HG02870 (cell line): Measurements from ENCODE around the gene B4GALT1.
"Not testable (repeated sequence)": the region's sequence is repeated elsewhere in the genome, so short reads cannot be mapped to it uniquely, and the experiment has no call there.

Experiments used
- ATAC-seq: cut with Tn5 transposase; IDR thresholded peaks from one replicate; pipeline ENCODE4 v1.9.1; 2021; ENCODE audit warnings: mild to moderate bottlenecking, moderate library complexity; ENCODE audit not compliant: unreplicated experiment

Gene B4GALT1

DNA sequence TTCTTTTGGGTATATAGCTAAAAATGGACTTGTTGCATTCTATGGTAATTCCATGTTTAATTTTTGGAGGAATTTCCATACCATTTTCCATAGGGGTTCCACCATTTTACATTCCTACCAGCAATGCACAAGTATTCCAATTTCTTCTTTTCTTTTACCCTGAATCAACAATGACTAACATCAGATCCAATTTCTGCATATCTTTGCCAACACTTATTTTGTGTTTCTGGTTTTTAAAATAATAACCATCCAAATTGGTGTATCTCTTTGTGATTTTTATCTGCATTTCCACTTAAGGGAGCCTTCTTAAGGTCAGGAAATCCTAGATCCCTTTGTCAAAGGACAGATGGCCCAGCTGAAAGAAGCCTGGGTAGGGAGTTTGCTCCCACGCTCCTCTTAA lies 61.2 kb downstream of the B4GALT1 start:
- no peak for ATAC-seq

DNA sequence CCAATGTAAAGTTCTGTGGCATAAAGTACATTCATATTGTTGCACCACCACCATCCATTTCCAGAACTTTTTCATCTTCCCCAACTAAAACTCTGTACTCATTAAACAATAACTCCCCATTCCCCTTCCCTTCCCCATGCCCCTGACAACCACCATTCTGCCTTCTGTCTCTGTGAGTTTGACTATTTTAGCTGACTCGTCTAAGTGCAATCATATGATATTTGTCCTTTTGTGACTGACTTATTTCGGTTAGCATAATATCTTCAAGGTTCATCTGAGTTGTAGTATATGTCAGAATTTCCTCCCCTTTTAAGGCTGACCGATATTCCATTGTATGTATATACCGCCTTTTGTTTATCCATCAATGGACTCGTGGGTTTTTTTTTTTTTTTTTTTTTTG lies 61.6 kb downstream of the B4GALT1 start:
- ATAC-seq: no peak

DNA sequence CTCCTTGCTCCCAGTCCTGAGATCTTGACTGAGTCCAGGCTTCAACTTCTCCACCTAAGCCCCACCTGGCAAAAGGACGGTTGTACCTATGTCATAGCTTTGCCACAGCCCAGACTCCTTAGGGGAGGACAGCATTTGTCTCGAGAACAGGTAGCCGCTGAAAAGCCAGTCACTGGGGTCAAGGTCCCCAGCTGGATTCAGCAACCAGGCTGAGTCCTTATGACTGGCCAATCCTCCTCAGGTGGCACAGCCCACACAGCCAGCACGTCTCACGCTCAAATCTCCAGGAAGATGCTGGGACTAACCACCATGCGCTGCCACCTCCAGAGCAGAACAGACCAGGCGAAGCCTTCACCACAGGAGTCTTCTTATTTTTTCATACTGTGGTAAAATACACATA lies 62.7 kb downstream of the B4GALT1 start:
- ATAC-seq: no peak

DNA sequence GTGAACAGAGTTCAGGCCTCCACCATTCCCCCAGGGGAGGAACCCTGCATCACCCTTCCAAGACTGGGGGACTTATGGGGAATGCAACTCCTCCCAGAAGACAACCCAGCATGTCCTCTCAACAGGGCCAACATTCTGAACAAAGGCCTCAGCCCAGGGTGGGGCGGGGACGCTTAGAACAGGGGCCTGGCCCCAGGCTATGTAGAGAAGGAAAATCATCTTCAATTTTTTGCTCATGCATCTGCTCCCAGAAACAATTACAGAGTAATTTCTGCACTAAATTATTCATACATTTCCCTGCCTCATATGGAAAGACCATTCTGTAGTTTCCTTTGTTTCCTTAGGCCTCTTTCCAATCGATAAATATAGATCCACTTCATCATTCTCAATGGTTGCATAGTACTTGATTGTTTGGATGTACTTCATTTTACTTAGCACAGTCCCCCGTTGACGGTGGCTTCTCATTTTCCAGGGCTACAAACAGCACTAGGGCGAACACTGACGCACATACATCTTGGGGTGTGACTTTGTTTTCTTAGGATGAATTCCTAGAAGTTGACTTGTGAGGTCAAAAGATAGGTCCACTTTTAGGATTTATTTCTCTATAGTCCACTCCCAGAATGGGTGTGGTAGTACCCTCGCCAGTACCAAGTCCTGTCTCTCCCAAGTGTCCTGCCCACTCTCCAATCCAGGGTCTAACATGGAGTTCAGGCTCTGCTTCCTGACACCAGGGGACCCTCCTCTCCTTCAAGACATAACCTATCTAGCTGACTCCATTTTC lies 63.4 kb downstream of the B4GALT1 start:
- ATAC-seq: no peak

- no peak for ATAC-seq
Measured at GRCh38 chr9:33102551-33103210, 64.5 kb downstream of the B4GALT1 start.

- ATAC-seq: no peak
Measured at GRCh38 chr9:33101104-33101951, 65.8 kb downstream of the B4GALT1 start.

GRCh38 chr9:33099754-33100153 lies 67.4 kb downstream of the B4GALT1 start:
- ATAC-seq: no peak

DNA sequence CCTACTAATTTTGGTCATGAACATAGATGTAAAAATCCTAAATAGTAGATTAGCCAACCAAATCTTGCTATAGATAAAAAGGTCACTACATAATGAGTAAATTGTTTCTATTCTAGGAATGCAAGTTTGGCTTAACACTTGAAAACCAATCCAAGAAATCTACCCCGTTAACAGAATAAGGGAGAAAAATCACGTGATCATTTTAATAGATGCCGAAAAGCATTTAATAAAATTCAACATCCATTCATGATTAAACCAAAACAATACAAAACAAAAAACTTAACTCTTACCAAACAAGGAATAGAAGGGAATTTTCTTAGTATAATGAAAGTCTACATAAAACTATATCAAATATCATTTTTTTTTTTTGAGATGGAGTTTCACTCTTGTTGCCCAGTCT lies 69.9 kb downstream of the B4GALT1 start:
- ATAC-seq: no peak

DNA sequence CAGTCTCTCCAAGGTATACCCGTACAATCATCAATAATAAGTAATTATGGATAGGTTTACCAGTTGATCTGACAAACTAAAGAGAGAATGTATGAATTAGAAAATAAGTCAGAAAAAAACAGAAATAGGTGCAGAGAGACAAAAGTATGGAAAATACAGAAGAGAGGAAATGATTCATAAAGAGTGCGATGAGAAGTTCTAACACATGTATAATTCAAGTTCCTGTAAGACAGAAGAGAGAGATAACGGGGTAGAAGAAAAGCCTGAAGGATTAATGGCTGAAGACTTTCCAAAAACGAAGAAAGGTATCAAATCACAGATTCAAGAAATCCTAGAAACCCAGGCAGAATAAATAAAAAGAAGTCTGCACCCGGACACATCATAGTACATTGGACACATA lies 74.5 kb downstream of the B4GALT1 start:
- ATAC-seq: no peak

DNA sequence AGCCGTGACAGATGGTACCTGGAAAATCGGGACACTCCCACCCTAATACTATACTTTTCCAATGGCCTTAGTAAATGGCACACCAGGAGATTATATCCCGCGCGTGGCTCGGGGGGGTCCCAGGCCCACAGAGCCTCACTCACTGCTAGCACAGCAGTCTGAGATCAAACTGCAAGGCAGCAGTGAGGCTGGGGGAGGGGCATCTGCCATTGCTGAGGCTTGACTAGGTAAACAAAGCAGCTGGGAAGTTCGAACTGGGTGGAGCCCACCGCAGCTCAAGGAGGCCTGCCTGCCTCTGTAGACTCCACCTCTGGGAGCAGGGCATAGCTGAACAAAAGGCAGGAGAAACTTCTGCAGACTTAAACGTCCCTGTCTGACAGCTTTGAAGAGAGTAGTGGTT lies 81.5 kb downstream of the B4GALT1 start:
- ATAC-seq: not testable (repeated sequence)

GRCh38 chr9:33082538-33083326 lies 84.4 kb downstream of the B4GALT1 start:
- no peak for ATAC-seq

DNA sequence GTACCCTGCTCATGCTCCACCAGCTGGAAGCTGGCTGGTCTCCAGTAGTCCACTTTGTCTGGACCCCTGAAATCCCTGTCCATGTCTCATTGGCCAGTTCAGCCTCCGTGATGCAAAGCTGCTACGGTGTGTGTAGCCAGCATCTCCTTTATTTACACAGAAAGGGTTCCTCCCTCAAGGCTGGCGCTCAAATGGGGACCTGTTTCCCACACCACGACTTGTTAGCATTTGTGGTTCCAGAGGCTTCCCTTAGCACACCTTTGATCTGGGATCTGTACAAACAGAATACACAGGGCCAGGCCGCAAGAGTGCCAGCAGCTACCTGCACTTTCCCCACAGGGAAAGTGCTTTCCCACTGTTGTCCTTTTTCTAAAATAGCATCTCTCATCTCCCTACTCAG lies 85.0 kb downstream of the B4GALT1 start:
- no peak for ATAC-seq

DNA sequence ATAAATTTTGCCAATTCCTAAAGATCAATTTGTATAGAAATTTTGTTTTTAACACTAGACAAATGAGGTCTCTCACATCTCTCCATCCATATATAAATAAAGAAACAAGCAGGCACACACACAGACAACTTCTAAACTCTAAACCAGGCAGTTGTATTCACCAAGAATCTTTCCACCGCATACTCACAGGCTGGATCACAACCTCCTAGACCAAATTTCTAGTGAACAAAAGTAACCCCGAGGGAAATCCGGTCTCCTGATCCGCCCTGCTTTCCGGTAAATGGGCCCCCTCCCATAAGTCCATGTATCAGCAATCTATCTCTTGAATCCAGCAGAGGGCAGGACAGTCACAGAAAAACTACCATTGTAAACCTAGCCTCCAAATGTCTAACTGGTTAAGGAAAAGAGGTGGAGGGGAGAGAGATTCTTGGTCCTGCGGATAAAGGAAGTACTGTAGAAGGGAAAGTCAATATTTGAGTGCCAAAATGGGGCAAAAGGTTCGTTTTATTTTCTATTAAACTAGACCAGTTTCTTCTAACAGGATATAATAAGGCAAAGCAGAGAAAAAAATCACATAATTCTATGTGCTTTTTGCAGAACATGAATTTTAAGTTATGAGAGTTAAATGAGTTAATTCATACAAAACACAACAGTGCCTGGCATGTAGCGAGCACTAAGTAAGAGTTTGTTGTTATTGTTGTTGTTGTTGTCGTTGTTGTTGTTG lies 85.8 kb downstream of the B4GALT1 start:
- ATAC-seq: no peak

- ATAC-seq: no peak
Measured at GRCh38 chr9:33080534-33080933, 86.6 kb downstream of the B4GALT1 start.

DNA sequence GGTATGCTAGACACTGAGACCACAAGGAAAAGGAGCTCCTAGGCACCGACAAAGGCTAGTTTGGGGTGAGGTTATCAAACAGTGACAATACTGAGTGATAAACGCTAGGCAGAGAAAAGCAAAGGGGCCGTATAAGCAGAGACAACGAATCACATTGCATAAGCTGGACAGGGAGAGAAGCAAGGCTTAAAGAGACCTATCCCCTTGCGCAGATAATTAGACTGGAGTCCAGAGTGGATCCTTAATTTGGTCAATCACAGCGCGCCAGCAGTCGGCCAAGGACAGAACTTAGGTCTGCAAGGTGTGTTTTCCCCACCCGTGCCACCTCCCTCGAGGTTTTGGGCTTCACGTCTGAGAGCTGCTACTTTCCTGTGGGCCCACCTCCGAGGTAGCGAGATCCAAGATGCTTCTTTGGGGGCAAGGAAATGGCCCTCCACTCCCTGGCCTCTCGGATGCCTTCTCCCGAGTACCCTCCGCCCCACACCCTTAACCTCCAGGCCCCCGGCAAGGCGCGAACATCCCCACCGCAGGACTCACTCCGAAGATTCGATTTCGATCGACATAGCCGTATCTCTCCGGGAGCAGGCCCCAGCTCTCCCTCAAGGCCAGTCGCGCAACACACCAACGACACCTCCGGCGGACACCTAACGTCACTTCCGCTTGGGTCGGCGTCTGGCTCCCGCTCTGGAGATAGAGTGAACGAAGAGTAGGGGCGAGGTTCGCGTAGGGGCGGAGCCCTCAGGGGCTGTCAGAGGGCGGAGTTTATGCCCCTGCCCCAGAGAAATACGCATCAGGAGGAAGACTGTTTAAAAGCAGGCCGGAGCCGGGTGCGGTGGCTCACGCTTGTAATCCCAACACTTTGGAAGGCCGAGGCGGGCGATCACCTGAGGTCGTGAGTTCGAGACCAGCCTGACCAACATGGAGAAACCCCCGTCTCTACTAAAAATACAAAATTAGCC lies 90.8 kb downstream of the B4GALT1 start, which contains the start of gene SMU1:
TSS of gene SMU1 (minus strand) at position 629 of the 959 bp plus-strand sequence. CDS start at position 563, 66 bp downstream.
- ATAC-seq: peak; percentile 99

DNA sequence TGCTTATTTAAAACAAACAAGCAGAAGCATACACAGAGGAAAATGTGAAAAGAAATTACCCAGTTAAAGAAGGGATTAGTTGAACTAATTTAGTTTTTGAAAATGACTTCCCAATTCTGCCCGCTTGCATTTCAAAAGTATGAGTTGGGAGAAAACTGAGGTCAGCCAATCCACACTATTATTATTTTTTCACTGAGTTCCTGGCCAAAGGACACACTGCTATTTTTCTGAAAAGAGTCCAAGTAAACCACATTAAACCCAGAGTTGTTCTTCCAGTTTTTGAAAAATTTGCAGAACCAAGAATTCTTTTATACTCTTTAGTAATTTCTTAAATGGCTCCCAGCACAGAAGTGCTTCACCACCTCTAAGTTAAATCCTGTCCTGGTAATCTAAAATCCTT lies 98.1 kb downstream of the B4GALT1 start:
- no peak for ATAC-seq

DNA sequence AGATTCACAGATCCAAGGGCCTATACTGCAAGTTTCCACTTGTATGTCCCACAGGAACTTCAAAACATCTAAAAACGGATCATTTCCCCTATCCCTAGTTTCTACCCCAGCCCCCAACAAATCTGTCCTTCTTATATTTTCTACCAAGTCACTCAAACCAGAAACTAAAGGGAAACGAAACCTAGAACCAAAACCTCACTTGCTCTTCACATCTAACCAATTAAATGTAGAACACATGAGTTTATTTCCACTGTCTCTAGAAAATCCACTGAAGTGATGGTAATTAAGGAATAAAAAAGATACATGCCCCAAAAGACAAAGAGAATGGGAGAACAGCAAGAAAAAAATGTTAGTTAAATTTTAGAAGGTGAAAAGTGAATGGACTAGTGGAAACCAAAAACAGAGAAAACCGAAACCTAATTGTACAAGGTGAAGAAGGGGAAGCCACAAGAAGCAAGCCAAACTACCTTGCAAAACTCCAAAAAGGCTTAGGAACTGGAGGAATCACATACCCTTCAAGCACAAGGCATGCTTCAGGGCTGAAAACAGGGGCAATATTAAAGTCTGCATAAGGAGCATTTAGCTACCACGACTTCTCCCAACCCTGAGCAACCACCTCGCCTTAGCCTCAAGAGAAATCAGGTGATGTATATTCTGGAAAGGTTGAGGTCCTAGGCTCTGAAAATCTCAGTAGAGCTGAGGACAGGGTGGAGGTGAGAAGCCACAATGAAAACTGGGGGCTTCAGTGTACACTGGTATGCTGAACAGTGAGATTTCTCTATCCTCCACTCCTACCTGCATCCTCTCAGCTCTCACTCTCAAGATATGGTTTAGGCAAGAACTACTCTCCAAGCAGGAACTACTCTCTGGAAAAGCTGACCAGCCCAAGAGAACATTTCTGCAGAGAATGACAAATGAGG lies 101.7 kb downstream of the B4GALT1 start:
- peak; percentile 85 for ATAC-seq
